GM11168 (cell line): ENCODE measurements around the gene ADAMTSL4.
"Not testable (repeated sequence)": the region's sequence is repeated elsewhere in the genome, so short reads cannot be mapped to it uniquely, and the experiment has no call there.

Experiments used
- in situ Hi-C: fragments of 300-500 bp; cut with MboI; formaldehyde crosslinking; loops from one replicate; pipeline ENCODE4 v1.12.0; 2022; ENCODE audit warnings: low sequenced_read_pairs; ENCODE audit not compliant: unreplicated experiment

Gene ADAMTSL4

GRCh38 chr1:150565240-150565991, 16.2 kb downstream of the ADAMTSL4 start:
- in situ Hi-C loops = loop anchor here (5.0 kb wide), 1 partner anchor 42 kb away; no protein-coding TSS in a partner anchor

GRCh38 chr1:150566589-150567340, 17.6 kb downstream of the ADAMTSL4 start:
- in situ Hi-C loops = loop anchor here (5.0 kb wide), 1 partner anchor 41 kb away; no protein-coding TSS in a partner anchor

- in situ Hi-C loops = loop anchor here (5.0 kb wide), 1 partner anchor 40 kb away; no protein-coding TSS in a partner anchor
These were observed 18.1 kb downstream of the ADAMTSL4 start for GRCh38 chr1:150567341-150567716.

GRCh38 chr1:150567717-150568593, 18.7 kb downstream of the ADAMTSL4 start:
- in situ Hi-C loops = loop anchor here (5.0 kb wide), 1 partner anchor 39 kb away; no protein-coding TSS in a partner anchor

GRCh38 chr1:150568594-150568966, 19.4 kb downstream of the ADAMTSL4 start:
- in situ Hi-C loops = loop anchor here (5.0 kb wide), 1 partner anchor 39 kb away; no protein-coding TSS in a partner anchor

GRCh38 chr1:150572918-150573647, 23.9 kb downstream of the ADAMTSL4 start:
- in situ Hi-C loops = no loop called here

GRCh38 chr1:150573648-150574071, 24.5 kb downstream of the ADAMTSL4 start:
- in situ Hi-C loops = not testable (repeated sequence)

- in situ Hi-C loops = no loop called here
These were observed 25.3 kb downstream of the ADAMTSL4 start for GRCh38 chr1:150574260-150575071.

GRCh38 chr1:150575072-150575489, 25.9 kb downstream of the ADAMTSL4 start:
- in situ Hi-C loops = no loop called here

GRCh38 chr1:150575518-150576366, 26.5 kb downstream of the ADAMTSL4 start:
- in situ Hi-C loops = no loop called here

GRCh38 chr1:150576367-150576711, 27.1 kb downstream of the ADAMTSL4 start:
- in situ Hi-C loops = no loop called here

- in situ Hi-C loops = no loop called here
These were observed 27.8 kb downstream of the ADAMTSL4 start for GRCh38 chr1:150576794-150577556.

- in situ Hi-C loops = no loop called here
These were observed 28.5 kb downstream of the ADAMTSL4 start for GRCh38 chr1:150577557-150578271.

- in situ Hi-C loops = no loop called here
These were observed 29.3 kb downstream of the ADAMTSL4 start for GRCh38 chr1:150578272-150579109.

- in situ Hi-C loops = no loop called here
These were observed 30.1 kb downstream of the ADAMTSL4 start, which contains the start of gene MCL1 for GRCh38 chr1:150579110-150579944. TSS of gene MCL1 (minus strand) at chr1:150579610. CDS start at chr1:150579530, 80 bp downstream.
